GM18511 (cell line): ENCODE measurements around the gene PRICKLE4.
"Not testable (repeated sequence)": the region's sequence is repeated elsewhere in the genome, so short reads cannot be mapped to it uniquely, and the experiment has no call there.

Experiments
- ATAC-seq: cut with Tn5 transposase; IDR thresholded peaks from one replicate; pipeline ENCODE4 v1.9.1; 2021; ENCODE audit warnings: mild to moderate bottlenecking, moderate library complexity; ENCODE audit not compliant: unreplicated experiment

The PRICKLE4 gene

DNA sequence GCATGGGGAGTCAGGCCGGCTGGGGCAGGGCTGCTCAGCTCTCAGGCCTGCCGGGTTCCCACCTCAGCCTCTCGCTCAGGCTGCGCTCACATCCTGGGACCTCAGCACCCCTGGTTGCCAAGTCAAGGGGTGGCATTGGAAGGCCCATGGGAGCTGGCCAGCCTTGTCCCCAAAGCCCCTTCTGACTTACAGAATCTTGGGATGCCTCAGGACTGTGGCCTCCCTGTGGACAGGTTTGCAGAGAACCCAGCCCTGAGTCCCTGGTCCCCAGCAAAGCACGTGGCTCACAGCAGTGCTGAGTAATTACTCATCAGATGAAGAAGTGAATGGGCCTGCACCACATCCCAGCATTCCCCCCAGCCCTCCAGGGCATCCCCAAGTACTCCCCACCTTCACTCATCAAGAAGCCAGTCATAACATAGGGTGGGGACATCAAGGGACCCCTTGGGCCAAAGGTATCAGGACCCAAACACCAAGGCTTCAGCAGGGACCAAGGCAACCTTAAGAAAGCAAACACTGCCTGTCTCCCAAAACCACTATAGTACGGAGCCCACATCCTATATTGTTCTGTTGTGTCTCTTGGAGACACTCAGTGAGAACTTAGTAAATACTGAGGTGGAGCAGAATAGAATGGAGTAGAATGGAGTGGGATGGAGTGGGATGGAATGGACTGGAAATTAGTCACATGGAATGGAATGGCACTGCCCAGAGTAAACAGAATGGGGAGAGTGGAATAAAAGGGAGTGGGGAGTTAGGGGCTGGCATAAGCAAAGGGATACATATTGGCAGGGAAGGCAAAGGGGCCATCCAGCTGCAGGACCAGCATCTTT lies 37.0 kb upstream of the PRICKLE4 start:
- no peak for ATAC-seq

DNA sequence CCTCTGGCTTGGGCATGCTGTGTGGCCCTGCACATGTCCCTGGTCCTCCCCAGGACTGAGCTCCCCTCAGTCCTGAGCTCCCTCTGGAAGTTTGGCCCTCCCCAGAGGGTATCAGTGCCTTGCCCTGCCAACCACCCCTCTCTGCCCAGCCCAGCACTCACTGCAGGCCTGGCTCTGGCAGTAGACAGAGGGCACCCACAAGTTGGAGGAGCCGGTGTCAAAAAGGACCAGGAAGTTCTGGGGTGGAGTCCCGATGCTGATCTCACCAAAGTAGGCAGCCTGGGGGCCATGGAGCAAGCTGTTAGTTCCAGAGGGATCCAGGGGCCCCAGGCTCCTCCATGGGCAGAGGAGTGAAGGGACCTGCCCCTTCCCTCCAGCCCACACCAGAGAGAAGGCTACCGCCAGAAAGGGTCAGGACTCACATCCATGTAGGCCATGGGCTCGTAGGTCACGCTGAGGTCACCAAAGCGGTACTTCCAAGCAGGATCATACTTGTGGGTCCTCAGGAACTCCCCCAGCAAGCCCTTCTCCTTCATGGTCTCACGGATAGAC lies 36.3 kb upstream of the PRICKLE4 start:
- no peak for ATAC-seq

DNA sequence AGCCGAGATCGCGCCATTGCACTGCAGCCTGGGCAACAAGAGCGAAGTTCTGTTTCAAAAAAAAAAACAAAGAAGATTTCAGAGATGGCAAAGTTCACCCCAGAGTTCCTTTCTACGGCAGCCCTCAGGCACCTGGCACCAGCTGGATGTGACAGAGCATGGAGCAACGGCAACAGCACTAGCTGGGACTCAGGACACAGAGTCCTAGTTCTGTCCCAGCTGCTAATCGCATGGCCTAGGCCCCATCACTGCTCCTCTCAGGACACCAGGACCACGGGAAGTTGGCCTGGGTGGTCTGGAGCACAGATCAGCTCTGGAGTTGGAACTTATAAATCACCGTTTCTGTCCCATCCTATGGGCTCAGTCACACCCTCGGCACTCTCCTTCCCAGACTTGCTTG lies 34.5 kb upstream of the PRICKLE4 start:
- ATAC-seq: no peak

GRCh38 chr6:41747256-41748101 lies 33.1 kb upstream of the PRICKLE4 start, which contains the start of gene PGC:
PGC (minus strand) TSS chr6:41747397; CDS start chr6:41747334, 63 bp downstream.
- no peak for ATAC-seq

DNA sequence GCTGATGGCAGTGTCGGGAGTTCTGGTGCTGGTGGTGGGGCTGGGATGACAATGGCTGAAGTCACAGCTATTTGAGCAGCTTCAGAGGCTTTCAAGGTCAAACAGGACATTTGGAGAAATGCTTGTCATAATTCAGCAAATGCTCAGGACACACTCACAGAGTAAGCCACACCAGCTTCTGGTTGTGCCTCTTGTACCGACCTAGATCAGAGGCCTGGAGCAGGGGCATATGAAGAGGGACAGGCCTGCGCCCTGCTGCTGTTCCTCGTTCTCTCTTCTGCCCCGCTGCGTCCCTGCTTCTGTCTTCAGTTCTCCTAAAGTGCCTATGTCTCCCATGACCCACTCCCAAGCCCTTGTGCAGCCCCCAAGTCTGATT lies 32.5 kb upstream of the PRICKLE4 start:
- ATAC-seq: no peak

- no peak for ATAC-seq
These were observed 32.0 kb upstream of the PRICKLE4 start for GRCh38 chr6:41748542-41748941.

- ATAC-seq: no peak
These were observed 30.2 kb upstream of the PRICKLE4 start for GRCh38 chr6:41750374-41750773.

- ATAC-seq: no peak
These were observed 24.7 kb upstream of the PRICKLE4 start for GRCh38 chr6:41755895-41756294.

DNA sequence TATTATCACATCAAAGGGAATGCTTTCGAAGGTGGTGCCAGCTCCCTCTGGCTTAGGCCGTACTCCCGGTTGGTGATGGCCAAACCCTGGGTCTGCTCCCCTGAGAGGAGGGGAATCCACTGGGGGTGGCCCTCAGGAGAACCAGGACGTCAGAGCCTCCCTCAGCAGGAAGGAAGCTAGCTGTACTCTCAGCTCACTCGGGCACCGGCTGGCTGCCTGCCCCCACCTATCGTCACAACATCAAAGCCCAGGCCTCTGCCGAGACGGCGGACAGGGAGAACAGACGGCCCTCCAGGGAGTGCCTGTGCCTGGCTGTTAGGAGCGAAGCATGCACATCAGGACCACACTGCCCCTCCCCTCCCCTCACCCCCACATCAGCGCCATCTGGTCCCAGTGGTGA lies 24.2 kb upstream of the PRICKLE4 start:
- no peak for ATAC-seq

- ATAC-seq: no peak
These were observed 23.3 kb upstream of the PRICKLE4 start for GRCh38 chr6:41757271-41757670.

GRCh38 chr6:41757931-41758640 lies 22.5 kb upstream of the PRICKLE4 start:
- no peak for ATAC-seq

- ATAC-seq: no peak
These were observed 21.9 kb upstream of the PRICKLE4 start for GRCh38 chr6:41758641-41759035.

- no peak for ATAC-seq
These were observed 21.3 kb upstream of the PRICKLE4 start for GRCh38 chr6:41759106-41759904.

- ATAC-seq: no peak
These were observed 20.5 kb upstream of the PRICKLE4 start for GRCh38 chr6:41759905-41760579.

DNA sequence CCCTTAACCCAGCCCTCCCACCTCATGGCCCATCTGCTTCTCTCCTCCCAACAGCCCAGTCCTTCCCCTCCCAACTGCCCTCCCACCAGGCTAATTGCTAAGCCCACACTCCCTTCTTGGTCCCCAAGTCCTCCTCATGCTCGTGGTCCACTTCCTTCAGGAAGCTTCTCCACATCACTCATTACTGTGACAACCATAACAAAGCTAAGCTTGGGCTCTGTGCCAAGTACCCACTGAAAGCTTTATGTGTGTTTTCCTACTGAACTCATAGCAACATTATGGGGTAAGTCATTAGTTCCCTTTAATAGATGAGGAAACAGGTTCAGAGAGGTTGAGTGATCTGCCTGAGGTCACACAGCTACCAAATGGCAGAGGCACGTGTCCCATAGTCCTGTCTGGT lies 17.1 kb upstream of the PRICKLE4 start:
- ATAC-seq: no peak

- ATAC-seq: not testable (repeated sequence)
These were observed 14.4 kb upstream of the PRICKLE4 start for GRCh38 chr6:41766043-41766664.

- no peak for ATAC-seq
These were observed 13.3 kb upstream of the PRICKLE4 start for GRCh38 chr6:41767112-41767833.

DNA sequence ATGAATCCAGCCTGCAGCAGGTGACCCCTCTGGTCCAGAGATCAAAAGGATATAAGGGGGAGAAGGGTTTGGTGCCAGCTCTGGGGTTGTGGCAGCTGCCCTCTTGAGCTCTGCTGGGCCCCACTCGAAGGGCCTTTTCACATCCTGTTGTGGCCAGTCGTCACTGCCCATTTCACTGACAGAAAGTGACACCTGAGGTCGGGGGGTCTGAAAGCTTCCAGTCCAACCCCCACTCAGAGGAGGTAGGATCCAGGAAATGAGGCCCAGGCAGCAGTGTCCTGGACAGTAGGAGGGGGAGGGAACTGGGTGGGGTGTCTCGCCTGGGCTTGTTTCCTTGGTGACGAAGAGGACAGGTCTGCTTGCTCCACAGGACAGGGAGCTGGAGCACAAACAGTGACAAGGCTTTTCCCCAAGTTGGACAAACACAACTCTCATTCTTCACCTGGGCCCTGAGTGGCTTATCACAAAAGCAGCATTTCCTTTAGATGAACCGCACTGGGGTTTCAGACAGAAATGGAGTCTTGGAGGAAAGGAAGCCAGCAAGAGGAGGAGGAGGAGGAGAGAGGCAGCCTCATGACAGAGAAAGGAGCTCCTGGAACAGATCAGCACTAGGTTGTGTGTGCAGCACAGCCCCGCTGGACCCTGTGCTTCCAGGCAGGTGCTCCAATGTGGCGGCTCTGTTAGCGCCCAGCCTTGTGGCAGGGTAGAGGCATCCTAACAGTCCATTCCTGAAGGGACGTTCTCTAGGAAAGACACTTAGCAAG lies 11.9 kb upstream of the PRICKLE4 start:
- ATAC-seq: no peak
